NCI-H1105 (cell line): ENCODE measurements around the gene RABEP2.
"Not testable (repeated sequence)": the region's sequence is repeated elsewhere in the genome, so short reads cannot be mapped to it uniquely, and the experiment has no call there.

ENCODE experiments used
- DNase-seq: peaks from one replicate; lab custom pipeline; 2025; lab: John Stamatoyannopoulos, UW

RABEP2 gene

GRCh38 chr16:28932339-28933141 lies 7.5 kb upstream of the RABEP2 start:
- DNase-seq = no peak

DNA sequence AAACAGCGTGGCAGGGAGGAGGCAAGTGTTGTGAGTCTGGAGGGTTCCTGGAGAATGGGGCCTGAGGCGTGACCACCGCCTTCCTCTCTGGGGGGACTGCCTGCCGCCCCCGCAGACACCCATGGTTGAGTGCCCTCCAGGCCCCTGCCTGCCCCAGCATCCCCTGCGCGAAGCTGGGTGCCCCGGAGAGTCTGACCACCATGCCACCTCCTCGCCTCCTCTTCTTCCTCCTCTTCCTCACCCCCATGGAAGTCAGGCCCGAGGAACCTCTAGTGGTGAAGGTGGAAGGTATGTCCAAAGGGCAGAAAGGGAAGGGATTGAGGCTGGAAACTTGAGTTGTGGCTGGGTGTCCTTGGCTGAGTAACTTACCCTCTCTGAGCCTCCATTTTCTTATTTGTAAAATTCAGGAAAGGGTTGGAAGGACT lies 6.8 kb upstream of the RABEP2 start, which contains the start of gene CD19:
CD19 (plus strand) TSS at position 171 of the 425 bp plus-strand sequence; CDS start at position 201, 30 bp downstream.
- DNase-seq = no peak

DNA sequence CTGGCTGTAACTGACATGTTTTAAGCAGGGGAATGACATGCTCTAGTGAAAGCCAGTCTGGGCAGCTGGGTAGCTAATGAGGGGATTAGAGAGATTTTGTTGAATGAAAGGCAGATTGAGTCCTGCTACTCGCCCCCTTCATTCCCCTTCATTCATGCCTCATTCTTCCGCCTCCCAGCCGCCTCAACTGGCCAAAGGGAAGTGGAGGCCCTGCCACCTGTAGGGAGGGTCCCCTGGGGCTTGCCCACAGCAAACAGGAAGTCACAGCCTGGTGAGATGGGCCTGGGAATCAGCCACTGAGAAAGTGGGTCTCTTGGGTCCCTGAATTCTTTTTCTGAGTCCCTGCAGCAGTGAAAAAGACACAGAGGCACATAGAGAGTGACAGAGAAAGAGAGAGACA lies 5.6 kb upstream of the RABEP2 start:
- DNase-seq = no peak

GRCh38 chr16:28930203-28930602 lies 5.2 kb upstream of the RABEP2 start:
- DNase-seq = no peak

DNA sequence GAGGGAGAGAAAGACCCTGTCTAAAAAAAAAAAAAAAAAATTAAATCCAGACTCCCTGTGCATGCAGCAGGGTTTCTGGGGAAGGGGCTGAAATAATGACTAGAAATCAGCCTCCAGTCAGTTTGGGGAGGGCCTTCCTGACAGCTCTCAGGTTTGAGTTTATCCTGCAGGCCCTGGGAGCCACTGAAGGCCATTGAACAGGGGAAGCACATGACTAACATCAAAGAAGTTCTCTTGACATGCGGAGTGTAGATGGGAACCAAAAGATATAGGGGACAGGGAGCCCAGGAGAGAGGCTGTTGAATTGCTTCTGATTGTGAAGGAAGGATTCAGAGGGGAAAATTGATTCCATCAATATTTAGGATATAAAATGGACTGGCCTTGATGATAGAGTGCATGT lies 2.8 kb upstream of the RABEP2 start:
- no peak for DNase-seq

DNA sequence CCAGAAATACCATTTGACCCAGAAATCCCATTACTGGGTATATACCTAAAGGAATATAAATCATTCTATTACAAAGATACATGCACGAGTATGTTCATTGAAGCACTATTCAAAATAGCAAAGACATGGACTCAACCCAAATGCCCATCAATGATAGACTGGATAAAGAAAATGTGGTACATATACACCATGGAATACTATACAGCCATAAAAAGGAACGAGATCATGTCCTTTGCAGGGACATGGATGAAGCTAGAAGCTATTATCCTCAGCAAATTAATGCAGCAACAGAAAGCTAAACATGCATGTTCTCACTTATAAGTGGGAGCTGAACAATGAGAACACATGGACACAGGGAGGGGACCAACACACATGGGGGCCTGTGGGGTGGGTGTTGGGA lies 1.2 kb upstream of the RABEP2 start:
- DNase-seq = not testable (repeated sequence)

DNA sequence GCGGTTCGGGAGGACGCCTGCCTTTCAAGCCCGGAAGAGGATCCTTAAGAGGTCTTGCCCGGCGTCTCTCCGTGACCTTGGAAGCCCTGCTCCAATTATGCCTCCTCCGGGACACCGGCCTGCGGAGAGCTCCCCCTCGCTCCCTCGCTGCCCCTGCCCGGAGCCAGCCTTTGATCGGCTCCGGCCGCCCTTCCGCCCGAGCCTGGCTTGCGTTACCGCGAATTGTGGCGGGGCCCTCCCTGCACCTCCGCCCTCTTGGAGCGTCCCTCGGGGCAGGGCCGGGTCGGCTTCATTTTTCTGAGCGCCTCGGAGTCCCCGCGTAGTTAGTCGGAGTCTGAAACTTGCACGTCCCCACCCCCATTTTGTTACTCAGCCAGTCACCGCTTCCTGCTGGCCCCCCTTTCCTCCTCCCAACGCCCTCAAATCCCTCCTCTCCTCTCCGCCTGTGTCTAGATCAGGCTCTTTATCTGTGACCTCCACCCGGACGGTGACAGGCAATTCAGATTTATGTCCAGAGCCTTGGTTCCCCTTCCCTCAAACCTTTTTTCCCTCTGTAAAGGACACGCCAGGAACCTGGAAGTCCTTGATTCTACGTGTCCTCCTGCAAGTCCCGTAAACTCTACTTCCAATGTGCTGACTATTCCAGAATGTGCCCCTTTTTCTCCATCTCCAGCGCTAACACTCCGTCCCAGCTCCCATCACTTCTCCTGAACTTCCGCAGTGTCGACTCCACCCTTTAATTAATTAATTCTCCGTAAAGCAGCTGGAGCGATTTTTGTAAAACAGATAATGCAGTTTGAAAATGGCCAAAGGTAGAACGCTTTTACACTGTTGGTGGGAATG lies 569 bp upstream of the RABEP2 start:
- peak; percentile 52 for DNase-seq

DNA sequence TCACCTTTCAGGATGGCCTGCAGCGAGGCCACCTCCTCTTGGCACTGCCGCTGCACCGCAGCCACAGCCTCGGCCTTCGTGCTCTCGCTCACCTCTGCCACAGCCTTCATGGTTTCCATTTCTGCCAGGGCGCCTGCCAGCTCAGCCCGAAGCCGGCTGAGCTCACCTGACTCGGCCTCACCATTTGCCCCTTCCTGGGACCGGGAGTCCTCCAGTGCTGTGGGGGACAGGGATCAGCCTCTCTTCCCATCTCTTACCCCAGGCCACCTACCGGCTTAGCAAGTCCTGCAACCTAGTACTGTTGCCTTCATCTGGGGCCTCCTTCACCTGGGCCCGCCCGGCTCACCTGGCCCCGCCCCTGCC lies 658 bp downstream of the RABEP2 start:
- no peak for DNase-seq

DNA sequence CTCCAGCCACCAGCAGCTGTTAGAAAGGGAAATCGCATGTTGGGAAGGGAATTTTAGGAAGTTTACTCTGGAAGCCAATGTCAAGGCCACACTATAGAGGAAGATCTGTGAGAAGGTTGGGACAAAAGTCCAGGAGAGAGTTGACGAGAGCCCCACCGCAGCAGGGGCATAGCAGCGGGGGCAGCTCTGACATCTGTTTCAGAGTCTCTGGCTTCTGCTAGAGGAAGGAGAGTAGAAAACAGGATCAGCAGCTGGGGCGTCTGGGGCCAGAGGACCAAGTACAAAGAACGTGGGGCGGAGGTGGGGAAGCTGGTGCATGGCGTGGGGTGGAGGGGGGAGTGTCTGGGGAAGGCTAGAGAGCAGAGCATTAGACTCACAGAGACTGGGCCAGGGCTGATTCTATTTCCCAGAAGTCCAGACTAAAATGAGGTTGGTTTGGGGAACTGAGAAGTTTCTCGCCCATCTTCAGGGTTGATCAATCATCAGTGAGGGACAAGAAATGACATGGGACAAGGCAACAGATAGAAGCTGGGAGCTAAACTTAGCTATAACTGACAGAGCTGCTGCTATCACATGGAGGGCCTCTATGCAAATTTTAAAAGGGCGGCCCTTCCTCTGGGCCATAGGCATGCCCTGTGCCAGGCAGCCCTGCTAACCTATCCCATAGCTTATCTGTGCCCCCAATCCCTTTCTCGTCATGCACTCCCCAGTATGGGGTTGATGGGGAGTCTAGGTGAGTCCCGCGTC lies 1.2 kb downstream of the RABEP2 start:
- no peak for DNase-seq

- no peak for DNase-seq
These were observed 1.8 kb downstream of the RABEP2 start for GRCh38 chr16:28923231-28923587.

GRCh38 chr16:28918698-28919097 lies 6.3 kb downstream of the RABEP2 start:
- no peak for DNase-seq

- DNase-seq = no peak
These were observed 7.9 kb downstream of the RABEP2 start for GRCh38 chr16:28917095-28917494.

DNA sequence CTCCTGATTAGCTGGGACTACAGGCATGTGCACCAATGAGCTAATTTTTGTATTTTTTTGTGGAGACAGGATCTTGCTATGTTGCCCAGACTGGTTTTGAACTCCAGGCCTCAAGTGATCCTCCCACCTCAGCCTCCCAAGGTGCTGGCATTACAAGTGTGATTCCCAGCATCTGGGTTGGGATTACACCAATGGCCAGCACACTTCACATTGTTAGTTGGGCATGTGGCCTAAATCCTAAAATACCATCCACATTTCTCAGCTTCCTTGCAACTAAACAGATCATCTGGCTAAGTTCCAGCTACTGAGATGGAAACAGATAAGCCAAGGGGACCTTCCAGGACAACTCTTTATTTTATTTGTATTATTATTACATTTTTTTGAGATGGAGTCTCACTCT lies 9.9 kb downstream of the RABEP2 start:
- no peak for DNase-seq

DNA sequence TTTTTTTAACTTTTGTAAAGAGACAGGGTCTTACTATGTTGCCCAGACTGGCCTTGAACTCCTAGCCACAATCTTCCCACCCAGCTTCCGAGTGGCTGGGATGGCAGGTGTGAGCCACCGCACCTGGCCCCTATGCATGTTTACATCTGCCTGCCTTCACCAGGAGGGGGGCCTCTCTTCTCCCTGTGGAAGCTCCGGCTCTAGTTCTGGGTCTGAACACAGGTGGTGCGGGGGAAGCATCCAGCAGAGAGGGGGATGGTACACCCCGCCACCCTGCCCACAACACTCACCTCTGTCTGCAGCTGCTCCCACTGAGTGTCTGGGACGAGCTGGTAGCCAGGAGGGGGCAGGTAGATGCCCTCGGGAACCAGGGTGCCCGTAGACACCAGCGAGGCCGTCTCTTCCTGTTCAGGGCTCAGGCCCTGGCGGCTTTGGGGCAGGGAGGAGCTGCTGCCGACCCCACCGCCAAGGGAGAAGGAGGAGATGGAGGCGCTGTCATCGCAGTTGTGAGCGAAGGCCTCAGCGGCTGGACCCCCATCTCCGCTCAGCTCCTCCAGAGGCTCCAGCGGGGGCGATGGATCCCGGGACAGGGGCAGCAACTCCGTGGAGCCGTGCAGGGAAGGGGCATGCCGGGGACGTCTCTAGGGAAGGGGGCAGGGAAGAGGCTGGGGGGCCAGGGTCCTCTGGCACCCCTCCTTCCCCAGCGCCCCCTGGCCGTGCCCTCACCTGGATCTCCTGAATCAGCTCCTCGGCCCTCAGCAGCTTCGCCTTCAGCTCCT lies 10.9 kb downstream of the RABEP2 start:
- no peak for DNase-seq

DNA sequence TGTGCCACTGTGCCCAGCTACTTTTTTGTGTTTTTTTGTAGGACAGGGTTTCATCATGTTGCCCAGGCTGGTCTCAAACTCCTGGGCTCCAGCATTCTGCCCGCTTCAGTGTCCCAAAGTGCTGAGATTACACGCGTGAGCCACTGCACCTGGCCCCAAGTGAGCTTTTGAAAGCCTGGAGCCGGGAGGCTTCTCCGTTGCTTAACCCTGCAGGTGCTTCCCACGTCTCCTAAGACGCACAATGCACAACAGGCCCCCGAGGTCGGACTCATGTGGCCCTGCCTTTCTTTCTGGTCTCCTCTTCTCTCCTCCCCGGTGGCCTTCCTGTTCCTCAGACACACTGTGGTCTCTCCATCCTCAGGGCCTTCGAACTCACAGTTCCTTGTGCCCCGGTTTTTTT lies 12.5 kb downstream of the RABEP2 start:
- no peak for DNase-seq

DNA sequence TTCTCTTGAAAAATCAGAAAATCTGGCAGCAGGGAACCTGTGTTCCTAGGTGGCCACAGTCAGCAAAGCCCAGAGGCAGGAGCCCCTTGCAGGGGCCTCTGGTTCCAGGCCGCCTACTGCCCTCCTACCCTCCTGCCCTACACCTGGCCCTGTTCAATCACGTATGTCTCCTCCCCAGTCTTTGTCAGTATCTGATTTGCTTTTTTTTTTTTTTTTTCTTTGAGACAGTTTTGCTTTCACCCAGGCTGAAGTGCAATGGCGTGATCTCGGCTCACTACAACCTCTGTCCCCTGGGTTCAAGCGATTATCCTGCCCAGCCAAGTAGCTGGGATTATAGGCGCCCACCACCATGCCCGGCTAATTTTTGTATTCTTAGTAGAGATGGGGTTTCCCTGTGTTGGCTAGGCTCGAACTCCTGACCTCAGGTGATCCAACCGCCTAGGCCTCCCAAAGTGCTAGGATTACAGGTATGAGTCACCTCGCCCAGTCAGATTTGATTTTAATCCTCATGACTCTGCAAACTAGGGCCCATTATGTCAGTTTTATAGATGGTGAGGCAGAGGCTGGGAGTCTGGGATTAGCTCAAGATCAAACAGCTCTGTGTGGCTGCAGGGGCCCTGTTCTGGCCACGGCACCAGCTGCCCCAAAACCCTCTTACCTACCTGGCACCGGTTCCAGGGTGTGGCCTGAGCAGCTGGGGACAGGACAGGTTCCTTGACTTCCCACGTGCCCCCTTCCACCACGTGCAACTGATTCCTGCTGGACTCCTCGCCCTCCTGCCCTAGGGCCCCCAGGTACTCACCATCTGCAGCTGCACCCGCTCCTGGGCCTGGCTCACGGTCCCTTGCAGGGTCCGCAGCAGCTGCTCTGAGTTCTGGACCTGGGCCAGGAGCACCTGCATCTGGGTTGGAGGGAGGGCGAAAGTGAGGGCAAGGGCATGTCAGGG lies 14.7 kb downstream of the RABEP2 start:
- peak; percentile 81 for DNase-seq

DNA sequence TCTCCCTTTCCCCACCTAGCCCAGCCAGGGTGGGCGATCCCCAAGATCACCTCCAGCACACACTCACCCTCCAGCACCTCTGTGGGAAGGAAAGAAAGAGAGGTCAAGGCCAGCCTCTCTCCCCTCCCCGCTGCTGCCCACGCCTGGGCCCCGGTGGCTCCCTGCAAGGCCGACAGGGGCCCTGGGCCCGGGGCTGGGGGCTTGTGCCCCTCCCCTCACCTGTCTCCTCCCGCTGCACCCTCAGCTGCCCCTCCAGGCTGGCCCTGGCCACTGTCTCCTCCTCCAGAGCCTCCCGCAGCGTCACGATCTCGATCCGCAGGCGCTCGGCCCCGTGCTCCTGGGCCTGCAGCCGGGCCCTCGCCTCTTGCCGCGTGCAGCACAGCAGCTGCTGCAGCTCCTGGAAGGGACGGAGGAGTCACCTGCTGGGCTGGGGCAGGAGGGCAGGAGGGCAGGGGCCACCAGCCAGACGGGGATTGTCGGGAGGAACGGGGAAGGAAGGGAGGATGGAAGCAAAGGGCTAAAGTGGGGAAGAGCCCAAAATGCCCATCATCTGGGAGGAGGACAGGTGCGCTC lies 19.2 kb downstream of the RABEP2 start:
- no peak for DNase-seq

GRCh38 chr16:28905229-28905754 lies 19.7 kb downstream of the RABEP2 start:
- no peak for DNase-seq

GRCh38 chr16:28904828-28905227 lies 20.2 kb downstream of the RABEP2 start:
- no peak for DNase-seq

DNA sequence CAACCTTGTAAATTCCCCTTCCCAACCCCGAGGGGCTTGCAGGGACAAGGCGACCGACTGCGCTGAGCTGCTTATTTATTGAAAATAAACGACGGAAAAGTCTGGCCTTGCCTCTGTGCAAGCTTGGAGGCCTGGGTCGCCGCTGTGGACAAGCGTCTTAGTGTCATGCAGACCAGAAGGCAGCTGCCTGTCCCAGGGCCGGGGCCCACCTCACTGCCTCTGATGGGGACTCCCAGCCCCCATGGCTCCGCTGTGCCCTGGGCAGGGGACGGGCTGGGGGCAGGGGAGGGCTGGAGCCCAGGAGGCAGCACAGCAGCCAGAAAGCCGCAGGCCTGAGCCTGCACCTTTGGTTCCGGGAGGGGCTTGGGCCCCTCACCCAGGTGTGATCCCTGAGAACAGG lies 20.7 kb downstream of the RABEP2 start:
- DNase-seq = no peak
